Left hindlimb (tissue), 1 donor: Measurements from ENCODE around the gene ATG4A.
A peak's percentile ranks its signal among the peaks of the same experiment; 100 is the strongest.

Experiments used
- DNase-seq: peaks from one replicate; pipeline ENCODE4 v3.0.0-alpha.2; 2018

The ATG4A gene, protein sequence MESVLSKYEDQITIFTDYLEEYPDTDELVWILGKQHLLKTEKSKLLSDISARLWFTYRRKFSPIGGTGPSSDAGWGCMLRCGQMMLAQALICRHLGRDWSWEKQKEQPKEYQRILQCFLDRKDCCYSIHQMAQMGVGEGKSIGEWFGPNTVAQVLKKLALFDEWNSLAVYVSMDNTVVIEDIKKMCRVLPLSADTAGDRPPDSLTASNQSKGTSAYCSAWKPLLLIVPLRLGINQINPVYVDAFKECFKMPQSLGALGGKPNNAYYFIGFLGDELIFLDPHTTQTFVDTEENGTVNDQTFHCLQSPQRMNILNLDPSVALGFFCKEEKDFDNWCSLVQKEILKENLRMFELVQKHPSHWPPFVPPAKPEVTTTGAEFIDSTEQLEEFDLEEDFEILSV

DNA sequence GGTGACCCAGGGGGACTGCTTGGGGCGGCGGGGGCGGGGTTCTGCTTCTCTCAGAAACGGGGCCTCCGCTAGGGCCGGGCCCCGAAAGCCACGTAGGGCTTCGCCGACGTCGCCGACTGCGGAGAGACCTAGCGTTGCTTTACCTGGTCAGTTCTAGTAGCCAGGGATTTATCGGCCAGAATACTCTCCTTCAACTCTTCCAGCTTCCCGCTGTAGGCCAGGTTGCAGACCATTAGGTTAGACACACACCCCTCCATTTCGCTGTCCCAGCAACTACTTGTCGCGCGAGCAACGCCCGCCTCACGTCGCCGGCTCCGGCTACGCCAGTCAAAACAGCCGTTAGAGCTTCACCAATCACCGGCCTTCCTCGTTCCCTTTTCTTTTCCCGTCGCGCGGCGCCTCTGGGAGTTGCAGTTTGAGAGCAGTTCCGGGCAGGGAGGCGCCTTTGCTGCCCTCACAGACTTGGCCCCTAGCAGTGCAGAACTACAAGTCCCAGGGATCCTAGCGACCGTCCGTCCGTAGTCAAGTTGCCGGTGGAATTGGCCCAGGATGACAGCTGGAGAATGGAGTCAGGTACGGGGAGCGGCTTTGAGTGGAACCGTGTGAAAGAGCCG is at the start of gene ATG4A, which contains the start of gene PSMD10:
Gene ATG4A (plus strand): TSS at position 515 of the 614 bp plus-strand sequence. CDS start 49 bp downstream, at position 564.
Gene PSMD10 (minus strand): TSS at position 279 of the 614 bp plus-strand sequence. CDS start 22 bp downstream, at position 257.
- DNase-seq: peak; percentile 95

DNA sequence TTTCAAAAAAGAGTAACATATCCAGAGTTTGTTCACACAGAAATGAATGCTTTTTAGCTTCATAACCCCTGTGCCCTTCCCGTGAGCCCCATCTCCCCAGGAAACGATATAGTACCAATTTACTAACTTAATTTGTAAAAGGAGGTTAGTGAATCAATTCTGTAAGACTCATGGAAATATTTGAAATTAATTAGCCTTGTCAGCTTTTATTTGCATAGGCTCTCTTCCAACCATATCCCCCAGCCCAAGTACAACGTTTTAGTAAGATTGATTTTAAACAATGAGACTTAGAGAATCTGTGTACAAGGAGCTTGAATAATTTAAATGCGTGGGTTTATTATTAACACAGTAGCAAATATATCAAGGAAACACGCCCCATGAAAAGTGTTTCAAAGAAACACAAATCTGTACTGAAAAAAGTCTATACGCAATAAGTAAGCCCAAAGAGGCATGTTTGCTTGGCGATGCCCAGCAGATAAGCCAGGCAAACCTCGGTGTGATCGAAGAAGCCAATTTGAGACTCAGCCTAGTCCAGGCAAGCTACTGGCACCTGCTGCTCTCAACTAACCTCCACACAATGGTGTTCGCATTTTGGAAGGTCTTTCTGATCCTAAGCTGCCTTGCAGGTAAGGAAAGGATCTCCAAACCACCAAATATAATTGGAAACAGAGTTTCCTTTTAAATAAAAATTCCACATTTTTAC is 46.9 kb upstream of the ATG4A start, which contains the start of gene VSIG1:
Gene VSIG1 (plus strand): TSS at position 512 of the 703 bp plus-strand sequence. CDS start 66 bp downstream, at position 578.
- no peak for DNase-seq

DNA sequence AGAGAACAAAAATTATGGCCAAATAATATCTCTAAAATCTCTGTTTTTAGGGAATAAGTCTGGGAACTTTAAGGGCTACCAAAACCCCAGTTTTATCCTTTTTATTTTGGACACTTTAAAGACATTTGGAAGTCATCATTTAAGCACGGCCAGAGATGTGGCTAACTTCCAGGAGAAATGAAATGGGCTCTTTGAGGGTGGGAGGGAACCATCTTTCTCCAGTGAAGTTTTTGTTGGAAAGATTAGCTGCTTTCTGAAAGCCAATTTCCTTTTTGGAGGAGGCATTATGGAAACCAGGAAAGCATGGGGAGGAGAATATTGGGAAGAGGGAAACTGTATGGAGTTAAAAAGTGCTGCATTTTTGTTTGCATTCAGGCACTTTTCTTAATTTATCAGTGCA is 41.9 kb upstream of the ATG4A start:
- no peak for DNase-seq

DNA sequence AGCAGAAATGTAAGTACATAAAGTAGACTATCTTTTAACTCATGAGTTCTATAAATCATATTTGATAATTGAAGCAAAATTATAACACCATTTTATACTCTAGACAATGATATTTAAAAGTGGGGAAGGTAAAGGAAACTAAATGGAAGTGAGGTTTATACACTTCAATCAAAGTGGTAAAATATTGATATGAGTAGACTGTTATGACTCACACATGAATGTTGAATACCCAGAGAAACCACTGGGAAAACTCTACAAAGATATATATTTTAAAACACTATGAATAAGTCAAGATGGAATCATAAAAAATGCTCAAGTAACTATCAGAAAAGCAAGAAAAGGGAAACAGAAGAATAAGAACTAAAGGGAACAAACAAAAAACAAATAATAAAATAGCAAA is 38.4 kb upstream of the ATG4A start:
- no peak for DNase-seq

DNA sequence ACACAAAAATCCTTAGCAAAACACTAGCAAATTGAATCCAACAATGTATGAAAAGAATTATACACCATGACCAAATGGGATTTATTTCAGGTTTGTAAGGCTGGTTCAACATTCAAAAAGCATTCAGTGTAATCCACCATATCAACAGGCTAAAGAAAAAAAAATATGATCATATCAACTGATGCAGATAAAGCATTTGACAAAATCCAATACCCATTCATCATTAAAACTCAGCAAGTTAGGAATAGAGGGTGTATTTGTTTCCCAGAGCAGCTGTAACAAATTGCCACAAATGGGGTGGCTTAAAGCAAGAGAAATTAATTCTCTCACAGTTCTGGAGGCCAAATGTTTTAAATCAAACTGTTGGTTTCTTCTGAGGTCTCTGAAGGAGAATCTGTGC is 36.0 kb upstream of the ATG4A start:
- no peak for DNase-seq

DNA sequence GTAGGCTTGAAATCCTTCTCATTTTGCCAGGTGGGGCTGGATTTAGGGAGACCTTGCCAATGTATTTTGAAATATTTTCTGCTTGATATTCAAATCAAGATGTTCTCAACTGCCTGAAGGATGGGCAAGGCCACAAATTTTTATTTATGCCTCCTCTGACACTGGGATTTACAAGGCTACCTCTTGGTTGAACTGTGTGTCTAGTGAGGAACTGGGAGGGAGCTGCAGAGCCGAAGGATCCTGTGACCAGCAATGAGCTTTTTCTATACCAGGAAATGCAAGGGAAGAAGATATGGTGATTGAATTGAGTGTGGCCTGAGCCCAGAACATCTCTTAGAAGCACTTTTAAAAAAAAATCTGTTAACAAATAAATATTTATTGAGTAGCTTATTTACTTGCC is 31.8 kb upstream of the ATG4A start:
- DNase-seq: no peak

DNA sequence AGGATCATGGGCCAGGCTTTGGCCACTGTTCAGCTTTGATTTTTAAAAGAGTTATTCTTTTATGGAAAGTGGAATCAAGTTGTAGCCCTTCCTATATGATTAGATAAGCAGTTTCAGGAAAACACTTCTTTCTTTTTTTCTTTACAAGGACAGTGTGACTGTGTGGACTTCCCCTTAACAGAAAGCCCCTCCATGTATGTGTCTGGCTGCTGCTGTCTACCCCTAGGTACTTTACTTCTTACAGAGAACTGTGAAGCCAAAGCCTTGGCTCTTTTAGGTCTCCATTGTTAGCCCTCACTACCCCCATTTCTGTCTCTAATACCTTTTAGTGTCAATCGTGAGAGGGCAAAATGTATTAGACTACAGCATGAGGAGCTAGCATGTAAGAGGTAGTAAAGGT is 27.6 kb upstream of the ATG4A start:
- no peak for DNase-seq

DNA sequence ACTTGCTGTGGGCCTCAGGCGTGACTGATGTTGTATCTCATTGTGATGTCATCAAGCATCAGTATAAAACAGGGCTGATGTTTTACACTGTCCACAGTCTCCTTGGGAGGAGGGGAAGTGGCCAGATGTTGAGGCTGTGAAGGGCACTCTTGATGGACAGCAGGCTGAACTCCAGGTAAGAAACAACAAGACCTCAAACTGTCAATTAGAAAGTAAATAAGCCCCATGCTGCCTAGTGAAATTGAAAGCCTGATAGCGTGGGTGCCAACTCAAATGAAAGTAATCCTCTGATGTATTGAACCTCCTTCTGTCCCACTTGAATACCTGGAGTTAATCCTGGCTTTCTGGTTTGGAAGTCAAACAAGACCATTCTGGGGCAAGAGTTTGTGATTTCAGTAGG is 27.0 kb upstream of the ATG4A start:
- no peak for DNase-seq

DNA sequence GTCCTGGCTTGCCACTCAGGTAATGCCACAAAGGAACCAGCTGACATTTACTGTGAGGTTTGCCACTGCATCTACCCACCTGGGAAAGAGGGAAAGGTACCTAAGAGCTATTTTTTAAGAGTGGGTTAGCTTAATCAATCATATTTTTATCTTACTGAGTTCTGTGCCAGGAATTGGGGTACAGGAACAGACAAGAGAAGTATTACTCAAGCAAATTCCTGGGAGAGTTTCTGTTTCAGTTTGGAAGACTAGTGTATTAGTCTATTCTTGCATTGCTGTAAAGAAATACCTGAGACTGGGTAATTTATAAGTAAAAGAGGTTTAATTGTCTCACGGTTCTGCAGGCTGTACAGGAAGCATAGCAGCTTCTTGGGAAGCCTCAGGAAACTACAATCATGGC is 23.5 kb upstream of the ATG4A start:
- DNase-seq: no peak

DNA sequence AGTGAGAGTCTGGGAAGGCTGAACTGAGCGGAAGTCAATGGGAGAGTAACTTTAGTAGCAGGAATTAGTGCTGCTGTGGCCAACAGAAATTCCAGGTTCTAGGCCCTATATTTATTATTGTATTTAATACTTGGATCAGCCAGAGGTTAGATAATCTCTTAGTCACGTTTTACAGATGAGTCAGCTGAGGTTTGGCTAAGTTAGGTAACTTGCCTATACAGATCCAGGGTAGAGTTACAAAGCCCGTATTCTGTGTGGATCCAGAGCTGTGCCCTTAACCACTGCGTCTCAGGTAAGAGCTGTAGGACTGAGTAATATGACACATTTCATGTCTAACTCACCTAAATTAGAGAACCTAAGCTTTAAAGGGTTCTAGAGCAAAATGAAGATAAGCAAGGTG is 20.7 kb upstream of the ATG4A start:
- no peak for DNase-seq

DNA sequence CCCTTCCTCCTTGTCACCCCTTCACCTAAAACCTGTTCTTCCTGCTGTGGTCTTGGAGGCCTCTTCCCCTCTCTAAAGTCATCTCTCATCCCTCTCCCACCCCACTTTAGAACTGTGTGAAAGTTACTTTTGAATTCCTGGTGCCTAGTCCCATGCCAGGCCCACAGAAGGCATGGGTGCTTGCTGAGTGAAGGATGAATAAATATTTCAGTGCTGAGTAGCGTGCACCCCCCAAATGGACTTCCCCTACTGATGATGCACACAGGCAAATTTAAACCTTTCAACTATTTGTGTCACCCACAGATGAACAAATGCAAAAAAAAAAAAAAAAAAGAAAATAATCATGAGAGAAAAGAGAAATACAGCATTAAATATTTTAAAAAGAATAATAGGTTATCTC is 20.0 kb upstream of the ATG4A start:
- DNase-seq: no peak

DNA sequence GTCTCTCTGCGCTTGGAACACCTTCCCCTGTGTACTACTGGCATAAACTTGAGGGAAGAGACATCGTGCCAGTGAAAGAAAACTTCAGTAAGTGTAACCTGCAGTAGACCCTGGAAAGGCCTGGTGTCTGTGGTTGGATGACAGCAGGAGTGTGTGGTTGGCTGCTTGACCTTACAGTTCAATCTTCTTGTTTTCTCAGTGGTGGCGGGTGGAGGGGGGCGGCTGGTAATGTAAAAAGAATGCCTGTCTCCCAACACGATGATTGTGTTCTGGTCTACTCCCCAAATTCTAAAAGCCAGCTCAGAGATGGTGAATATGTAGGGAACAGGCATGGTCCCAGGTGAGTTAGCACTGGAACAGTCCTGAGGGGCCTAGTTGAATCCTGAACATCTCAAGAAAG is 18.8 kb upstream of the ATG4A start:
- DNase-seq: no peak

DNA sequence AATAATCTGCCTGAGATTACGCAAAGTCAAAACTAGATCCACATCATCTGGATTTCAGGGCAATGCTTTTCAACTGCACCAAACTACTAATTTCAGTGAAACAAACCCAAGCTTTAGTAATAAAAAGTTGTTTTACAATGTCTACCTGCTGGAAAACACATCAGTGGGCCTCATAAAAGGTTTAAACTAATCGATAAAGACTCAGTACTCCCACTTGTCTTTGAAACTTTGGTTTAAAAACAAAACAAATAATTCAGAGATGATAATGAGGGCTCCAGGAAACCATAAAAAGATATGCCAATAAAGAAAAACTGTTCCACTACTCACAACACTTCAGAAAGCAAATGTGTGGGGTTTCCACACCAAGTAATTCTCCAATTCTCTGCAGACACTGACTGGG is 10.5 kb upstream of the ATG4A start:
- DNase-seq: no peak

DNA sequence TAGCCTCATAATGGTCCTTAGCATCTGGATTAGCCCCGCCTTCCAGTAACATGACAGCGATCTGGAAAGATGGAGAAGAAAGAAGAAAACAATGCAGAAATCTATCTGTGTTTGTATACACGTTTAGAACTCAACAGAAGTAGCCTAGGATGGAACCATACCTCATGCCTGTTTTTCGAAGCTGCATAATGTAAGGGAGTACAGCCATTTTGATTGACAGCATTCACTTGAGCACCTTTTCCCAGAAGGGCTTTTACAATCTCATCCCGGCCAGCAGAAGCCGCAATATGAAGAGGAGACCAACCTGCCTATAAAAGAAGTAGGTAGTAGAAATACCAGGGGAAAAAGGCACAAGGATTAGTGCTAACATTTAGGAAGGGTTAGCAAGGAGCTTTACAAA is 3.8 kb upstream of the ATG4A start:
- DNase-seq: no peak

DNA sequence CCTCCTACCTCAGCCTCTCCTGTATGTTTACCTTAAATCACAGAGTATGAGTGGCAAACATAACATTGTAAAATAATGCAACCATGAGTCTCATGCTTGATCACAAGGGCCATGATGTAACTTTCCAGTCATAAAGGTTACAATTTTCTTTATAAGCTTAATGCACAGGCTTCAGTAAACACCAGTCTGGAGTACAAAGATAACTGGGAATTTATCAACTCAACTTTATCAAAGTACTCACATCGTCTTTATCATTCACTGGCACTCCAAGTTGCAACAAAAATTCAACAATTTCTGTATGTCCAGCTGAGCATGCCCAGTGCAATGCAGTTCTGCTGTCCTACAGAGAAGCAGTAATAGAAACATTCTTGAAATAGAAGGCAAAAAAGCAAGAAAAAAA is 3.1 kb upstream of the ATG4A start:
- DNase-seq: no peak

DNA sequence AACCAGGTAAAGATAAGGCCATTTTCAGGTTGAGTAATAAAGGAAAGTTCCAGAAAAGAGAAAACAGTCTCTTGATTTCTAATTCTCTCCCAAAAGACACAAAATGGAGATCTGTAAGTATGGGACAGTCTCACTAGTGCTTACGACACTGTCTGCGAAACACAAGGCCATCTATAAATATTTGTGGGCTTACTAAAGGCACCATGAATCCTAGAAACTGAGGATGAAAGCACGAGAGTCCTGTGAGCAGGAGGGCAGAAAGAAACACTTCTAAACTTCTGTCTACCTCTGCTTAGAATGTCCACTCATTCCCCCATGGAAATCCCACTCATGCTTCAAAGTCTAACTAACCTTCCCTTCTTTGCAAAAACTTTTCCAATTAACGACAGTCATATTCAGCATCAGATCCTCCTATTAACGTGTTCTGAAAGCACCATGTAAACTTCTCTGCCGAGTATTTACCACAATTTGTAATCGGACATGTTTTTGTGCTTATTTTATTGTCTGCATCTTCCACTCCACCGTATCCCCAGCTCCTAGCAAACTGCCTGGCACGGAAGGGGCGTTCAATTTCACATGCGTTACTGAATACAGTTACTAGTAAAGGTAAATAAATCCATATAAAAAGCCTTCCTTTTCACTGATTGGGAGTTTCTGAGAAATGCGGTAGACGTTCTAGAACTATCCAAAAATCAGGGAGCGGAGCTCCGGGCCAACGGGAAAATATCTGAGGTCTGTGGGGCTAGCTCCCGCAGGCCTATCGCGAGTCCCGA is 901 bp upstream of the ATG4A start:
- DNase-seq: no peak

DNA sequence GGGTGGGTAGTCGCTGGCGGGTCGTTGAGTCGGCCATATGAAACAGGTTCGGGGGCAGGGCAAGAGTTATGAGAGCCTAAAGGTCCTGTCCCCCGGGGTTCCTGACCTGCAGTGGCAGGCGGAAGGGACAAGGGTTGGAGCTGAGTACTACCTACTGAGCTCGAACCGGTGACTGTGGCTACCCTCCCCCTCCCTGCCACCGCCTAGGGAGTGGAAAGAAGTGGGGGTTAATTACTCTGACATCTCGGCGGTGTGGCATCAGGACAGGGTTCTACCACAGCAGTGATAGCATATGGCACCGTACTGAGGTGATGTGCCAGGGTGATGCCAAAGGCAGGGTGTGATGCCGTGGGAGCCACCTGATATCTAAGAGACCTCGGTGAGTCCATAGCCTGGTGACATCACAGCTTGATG is 307 bp downstream of the ATG4A start:
- no peak for DNase-seq

DNA sequence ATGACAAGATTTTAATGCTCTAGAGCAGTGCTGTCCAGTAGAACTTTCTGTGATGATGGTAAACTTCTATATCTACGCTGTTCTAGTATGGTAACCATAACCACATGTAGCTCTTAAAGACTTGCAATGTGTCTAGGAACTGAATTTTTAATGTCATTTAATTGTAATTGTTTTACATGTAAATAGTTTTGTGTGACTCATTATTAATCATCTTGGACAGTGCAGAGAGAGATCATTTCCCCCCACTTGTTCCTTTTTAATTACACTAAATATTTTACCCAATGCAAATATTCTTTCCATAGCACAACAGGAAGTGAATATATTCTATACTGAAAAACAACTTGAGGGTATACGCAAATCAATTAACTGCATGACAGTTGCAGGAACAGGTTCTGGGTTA is 5.8 kb downstream of the ATG4A start:
- no peak for DNase-seq

DNA sequence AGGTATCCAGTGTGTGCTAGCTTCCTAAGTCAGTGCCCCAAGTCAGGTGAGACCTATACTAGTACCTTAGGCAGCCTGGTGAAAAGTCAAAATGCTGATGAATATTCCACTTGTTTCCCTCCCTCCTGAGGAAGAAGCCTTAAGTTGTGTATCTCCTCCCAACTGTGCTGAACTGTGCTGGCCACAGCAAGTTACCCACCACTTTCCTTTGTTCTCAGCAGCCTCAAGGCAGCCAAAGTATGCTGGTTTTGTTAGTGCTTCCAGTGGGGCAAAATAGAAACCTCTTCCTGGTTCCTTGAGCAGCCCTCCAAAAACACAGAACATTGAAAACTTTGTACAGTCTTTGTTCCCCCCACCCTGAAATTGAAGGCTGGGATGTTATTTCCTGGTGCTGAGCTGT is 13.9 kb downstream of the ATG4A start:
- no peak for DNase-seq

DNA sequence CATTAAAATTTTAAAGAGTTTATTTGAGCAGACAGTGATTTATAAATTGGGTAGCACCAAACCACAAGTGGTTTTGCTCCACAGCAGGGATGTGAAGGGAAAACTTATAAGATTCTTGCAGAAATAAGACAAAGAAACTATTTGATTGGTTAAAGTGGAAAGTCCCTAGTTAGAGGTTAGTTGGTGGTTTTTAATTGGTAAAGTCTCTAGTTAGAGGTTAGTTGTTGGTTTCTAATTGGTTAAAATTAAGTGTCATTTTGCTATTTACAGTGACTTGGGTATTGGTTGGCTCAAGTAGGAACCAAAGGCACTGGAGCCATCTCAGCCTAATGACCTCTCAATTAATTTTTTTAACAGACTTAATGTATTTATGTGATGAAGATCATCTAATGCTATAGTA is 23.0 kb downstream of the ATG4A start:
- DNase-seq: no peak

DNA sequence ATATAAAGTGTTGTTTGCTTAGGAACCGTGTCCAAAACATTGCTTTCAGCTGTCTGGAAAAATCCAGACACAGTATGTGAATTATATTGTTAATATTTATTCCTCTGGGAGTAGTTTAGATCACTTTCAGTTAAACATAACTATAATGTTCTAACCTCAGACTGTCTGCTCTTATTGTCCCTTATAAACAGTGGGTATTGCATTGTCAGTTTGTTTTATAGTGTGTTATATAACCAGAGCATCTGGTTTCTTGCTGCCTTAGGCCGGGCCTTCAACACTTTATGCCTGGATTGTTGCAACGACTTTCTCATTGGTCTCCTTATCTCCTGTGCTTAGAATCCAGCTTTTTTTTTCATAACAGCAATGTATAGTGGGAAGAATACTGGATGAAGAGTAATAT is 26.4 kb downstream of the ATG4A start:
- no peak for DNase-seq

DNA sequence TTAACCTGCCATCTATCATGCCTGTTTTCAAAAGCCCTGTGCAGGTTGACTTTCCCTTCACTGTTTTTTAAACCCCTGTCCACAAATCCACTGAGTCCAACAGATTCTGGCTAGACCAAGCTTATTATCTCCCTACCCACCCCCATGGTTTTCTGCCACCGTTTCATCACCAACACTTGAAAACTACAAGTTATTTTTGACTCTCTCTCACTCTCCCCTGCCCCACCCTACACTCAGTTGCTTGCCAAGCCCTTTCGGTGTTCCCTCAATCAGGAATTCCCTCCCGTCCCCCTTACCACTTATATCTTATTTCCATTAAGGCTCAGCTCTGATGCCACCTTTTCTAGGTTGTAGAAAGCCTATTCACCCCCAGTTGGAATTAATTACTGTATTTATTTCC is 29.7 kb downstream of the ATG4A start:
- DNase-seq: no peak

DNA sequence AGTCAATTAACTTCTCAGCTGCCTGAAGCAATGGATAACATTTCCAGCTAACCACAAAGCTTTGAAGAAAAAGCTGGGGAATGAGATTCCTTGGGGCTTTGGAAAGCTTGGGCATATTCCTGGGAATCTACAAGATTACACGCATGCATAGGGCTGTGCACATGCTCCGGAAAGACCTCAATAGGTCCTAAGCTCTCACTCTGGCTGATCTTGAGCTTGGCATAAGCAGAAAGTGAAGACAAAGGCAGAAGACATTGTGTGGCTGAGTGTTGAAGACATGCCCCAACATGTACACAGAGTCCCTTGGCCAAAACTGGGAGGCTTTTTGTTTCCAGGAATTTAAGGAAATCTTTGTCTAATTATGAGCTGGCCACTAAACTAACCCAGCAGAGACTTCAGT is 31.2 kb downstream of the ATG4A start:
- DNase-seq: no peak
